Right lobe of liver (tissue), 6 donors: ENCODE results near the gene OBSCN. TPM values are rescaled to one million over a fixed set of nuclear protein-coding genes. Genes with fewer than 3 reads are reported as not detected.

ENCODE experiments used
- ATAC-seq, 4 donors: fragments of 200-7000 bp; cut with Tn5 transposase; one replicate each; pipeline ENCODE4 v1.9.1; 2020; ENCODE audit warnings: mild to moderate bottlenecking in 4 of 4, moderate library complexity in 4 of 4
- DNase-seq, 3 donors: peaks; one replicate each; pipeline ENCODE4 v3.0.0-alpha.2; 2020
- H3K27ac ChIP-seq, 3 donors: fragments of 200-600 bp; one replicate each; pipeline ENCODE4 v1.8.0; 2022
- H3K27me3 ChIP-seq, 2 donors: fragments of 200-600 bp; one replicate each; pipeline ENCODE4 v1.8.0; 2022
- H3K36me3 ChIP-seq, 4 donors: fragments of 200-600 bp; sonication (generic) in 1 of 4; one replicate each; pipeline versions ENCODE4 v1.5.1 to v1.8.0; 2017 to 2022; ENCODE audit warnings: control low read depth in 1 of 4
- H3K4me1 ChIP-seq, 4 donors: fragments of 200-600 bp; sonication (generic) in 1 of 4; one replicate each; pipeline versions ENCODE4 v1.5.1 to v1.8.0; 2017 to 2022; ENCODE audit warnings: control low read depth in 1 of 4
- H3K4me3 ChIP-seq, 3 donors: fragments of 200-600 bp; one replicate each; pipeline ENCODE4 v1.8.0; 2022
- H3K9me3 ChIP-seq, 4 donors: fragments of 200-600 bp; sonication (generic) in 1 of 4; one replicate each; pipeline versions ENCODE4 v1.5.1 to v1.8.0; 2017 to 2022; ENCODE audit warnings: control low read depth in 1 of 4
- CTCF ChIP-seq, 4 donors: fragments of 200-600 bp in 3 of 4; fragments of 450-650 bp in 1 of 4; IDR thresholded peaks; one replicate each; pipeline versions ENCODE4 v1.5.1 to v1.8.0; 2016 to 2022; ENCODE audit warnings: antibody characterized with exemption in 4 of 4, mild to moderate bottlenecking in 2 of 4
- POLR2A ChIP-seq: fragments of 450-650 bp; IDR thresholded peaks from one replicate; pipeline ENCODE4 v1.6.1; 2017; ENCODE audit warnings: antibody characterized with exemption, mild to moderate bottlenecking
- WGBS: methylation state at CpG from one replicate; pipeline ENCODE4 v1.1.6; 2018; ENCODE audit warnings: low coverage, low lambda C conversion rate; ENCODE audit not compliant: insufficient coverage; ENCODE audit errors: missing lambda C conversion rate; 5-methylcytosine and 5-hydroxymethylcytosine counted together
- intact Hi-C, 2 donors: fragments of 100-400 bp; cut with DNase I; formaldehyde crosslinking; loops; one replicate each; pipeline versions ENCODE4 v1.11.2 to v1.14.1; 2022
- total RNA-seq, 6 experiments: library from RNA; depleted of rRNA in 2 of 6; stranded (reverse); fragments of >200 nt in 2 of 6; fragmentation: NEBNext Ultra II Directional in 3 of 6; extraction: Animal tissue kit (Norgen Biotek cat#: 25700) in 3 of 6; gene quantifications; one replicate each; pipeline versions ENCODE4 v1.1.0 to v1.2.4, GENCODE V29; 2016 to 2023
- donor health status: DM: no; HTN: yes; CAD: no.
- donor health status: DM: no; HTN: no; CAD: no.
- donor health status: DM: no; HTN: no; CAD: no.
- donor health status: DM: no; HTN: yes; CAD: no.
- donor health status: DM: no; HTN: yes; CAD: no.

The OBSCN gene
- total RNA-seq, 6 experiments from 2014 or later, result 0.43 to 3.5 (median 2.0) TPM

- Histone ChIP-seq H3K4me1 (peaks cover 0 to 4% (median 0%) of the 10 kb centered on the region in 4 donors), H3K4me3 (no peak overlapping the region), H3K9me3 (no peaks in the 10 kb centered on the region), H3K27me3 (no peaks in the 10 kb centered on the region), H3K36me3 (no peaks in the 10 kb centered on the region), H3K27ac (no peak overlapping the region)
- DNase-seq (no peak), ATAC-seq (no peak)
- TF ChIP-seq CTCF (IDR thresholded peaks at IDR 0.05) (no peak), POLR2A (no peak)
- intact Hi-C loops, result no loop called here
- WGBS, result no CpG with 5 or more reads among the region's 3 CpGs
Measured at GRCh38 chr1:228209657-228210056, 1.8 kb downstream of the OBSCN start.

- H3K4me3 ChIP-seq, result no peak overlapping the region
- H3K27ac ChIP-seq, result no peak overlapping the region
- H3K27me3 ChIP-seq, result no peaks in the 10 kb centered on the region
- no peaks in the 10 kb centered on the region for H3K9me3 ChIP-seq
- DNase-seq (no peak), ATAC-seq (no peak)
- peaks cover 0 to 4% (median 0%) of the 10 kb centered on the region in 4 donors for H3K4me1 ChIP-seq
- intact Hi-C loops, result no loop called here
- WGBS, result no CpG with 5 or more reads among the region's 11 CpGs
- H3K36me3 ChIP-seq, result no peaks in the 10 kb centered on the region
- no peak for TF ChIP-seq CTCF (IDR thresholded peaks at IDR 0.05)
- no peak for TF ChIP-seq POLR2A
Measured at GRCh38 chr1:228210076-228210651, 2.3 kb downstream of the OBSCN start.

- Histone ChIP-seq H3K27ac (no peak overlapping the region), H3K4me1 (peaks cover 0 to 4% (median 0%) of the 10 kb centered on the region in 4 donors), H3K4me3 (no peak overlapping the region), H3K9me3 (no peaks in the 10 kb centered on the region), H3K36me3 (no peaks in the 10 kb centered on the region), H3K27me3 (no peaks in the 10 kb centered on the region)
- ATAC-seq (no peak), DNase-seq (no peak)
- intact Hi-C loops, result no loop called here
- 71% methylated on average over 7 of the region's 16 CpGs for WGBS
- TF ChIP-seq CTCF (IDR thresholded peaks at IDR 0.05), result no peak
- TF ChIP-seq POLR2A, result no peak
Measured at GRCh38 chr1:228210712-228211530, 3.1 kb downstream of the OBSCN start.

GRCh38 chr1:228211531-228212414 is 3.9 kb downstream of the OBSCN start:
- Histone ChIP-seq H3K4me1 (peaks cover 0 to 4% (median 0%) of the 10 kb centered on the region in 4 donors), H3K27me3 (no peaks in the 10 kb centered on the region), H3K9me3 (no peaks in the 10 kb centered on the region), H3K36me3 (no peaks in the 10 kb centered on the region), H3K27ac (no peak overlapping the region), H3K4me3 (no peak overlapping the region)
- 92% methylated on average over 24 of the region's 96 CpGs for WGBS
- ATAC-seq (no peak), DNase-seq (no peak)
- TF ChIP-seq CTCF (IDR thresholded peaks at IDR 0.05), result no peak
- TF ChIP-seq POLR2A, result no peak
- intact Hi-C loops, result no loop called here
